ENCODE results near the gene TCAP. TPM values are rescaled to one million over a fixed set of nuclear protein-coding genes. Genes with fewer than 3 reads are reported as not detected.

TCAP gene, protein sequence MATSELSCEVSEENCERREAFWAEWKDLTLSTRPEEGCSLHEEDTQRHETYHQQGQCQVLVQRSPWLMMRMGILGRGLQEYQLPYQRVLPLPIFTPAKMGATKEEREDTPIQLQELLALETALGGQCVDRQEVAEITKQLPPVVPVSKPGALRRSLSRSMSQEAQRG
- total RNA-seq: under 1 TPM; 0.82 to 0.95 TPM

DNA sequence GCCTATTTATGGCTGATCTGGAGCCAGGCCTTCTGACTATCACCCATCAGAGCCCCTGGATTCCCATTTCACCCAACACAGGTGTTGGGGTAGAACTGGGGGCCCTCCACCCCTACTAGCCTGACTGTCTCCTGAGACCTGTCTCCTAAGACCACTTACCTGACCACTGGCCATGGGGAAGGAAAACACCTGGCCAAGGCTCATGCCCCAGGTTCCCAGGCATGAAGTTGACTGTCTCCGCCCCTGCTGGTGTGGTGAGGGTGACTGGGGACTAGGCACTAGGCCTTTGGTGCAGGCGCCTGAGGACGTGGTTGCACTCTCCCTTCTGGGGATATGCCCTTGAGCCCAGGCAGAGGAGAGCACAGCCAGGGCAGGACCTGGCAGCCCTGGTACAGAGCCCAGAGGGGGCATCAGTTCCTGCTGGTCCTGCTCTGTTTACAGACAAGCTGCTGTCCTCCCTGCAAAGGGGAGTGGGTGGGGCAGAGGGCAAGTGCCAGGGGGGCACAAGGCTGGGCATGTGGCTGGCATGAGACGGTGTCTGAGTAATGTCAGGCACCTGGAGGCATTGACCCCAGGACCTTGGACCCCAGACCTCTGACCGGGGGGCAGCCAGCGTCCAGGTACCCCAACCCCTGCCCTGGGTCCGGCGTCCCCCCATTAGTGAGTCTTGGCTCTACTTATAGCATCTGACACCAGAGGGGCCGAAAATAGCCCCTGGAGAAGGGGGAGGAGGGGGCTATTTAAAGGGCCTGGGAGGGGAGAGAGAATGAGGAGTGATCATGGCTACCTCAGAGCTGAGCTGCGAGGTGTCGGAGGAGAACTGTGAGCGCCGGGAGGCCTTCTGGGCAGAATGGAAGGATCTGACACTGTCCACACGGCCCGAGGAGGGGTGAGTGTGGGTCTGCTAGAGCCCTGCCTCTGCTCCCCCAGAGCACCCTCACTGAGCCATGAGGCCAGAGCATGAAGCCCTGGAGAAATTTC lies at the start of gene TCAP:
Gene TCAP (plus strand): TSS at position 769 of the 981 bp plus-strand sequence. CDS start 11 bp downstream, at position 780.
- H3K27ac Mint-ChIP-seq: no peak within 1 kb of the TSS
- no peaks in the 10 kb centered on the region for H3K9me3 Mint-ChIP-seq (ENCODE audit: low read depth)
- intact Hi-C loops (cut with DNase I, micrococcal nuclease): no loop called here
- POLR2A ChIA-PET: no interaction called here
- no peak for DNase-seq
- peaks cover 10% of the 10 kb centered on the region for H3K27me3 Mint-ChIP-seq
- H3K36me3 Mint-ChIP-seq (ENCODE audit: low read depth): peaks cover 10% of the 10 kb centered on the region
- no peak for ATAC-seq
- CTCF ChIA-PET: interaction anchor here (0.6 to 6.8 kb wide), 5 partner anchors 12 to 519 kb away, joined by 3 to 85 read pairs (median 4); no protein-coding TSS in a partner anchor
- peaks cover 9% of the 10 kb centered on the region for H3K4me1 Mint-ChIP-seq
- no peak within 1 kb of the TSS for H3K4me3 Mint-ChIP-seq

- Mint-ChIP-seq H3K36me3 (ENCODE audit: low read depth) (no peaks in the 10 kb centered on the region), H3K27me3 (peaks cover 7% of the 10 kb centered on the region), H3K4me3 (no peak overlapping the region), H3K4me1 (no peaks in the 10 kb centered on the region), H3K9me3 (ENCODE audit: low read depth) (no peaks in the 10 kb centered on the region), H3K27ac (no peak overlapping the region)
- intact Hi-C loops (cut with DNase I, micrococcal nuclease): no loop called here
- POLR2A ChIA-PET: no interaction called here
- CTCF ChIA-PET: interaction anchor here (0.9 to 1.5 kb wide), 2 partner anchors 8 to 10 kb away, joined by 3 to 8 read pairs; no protein-coding TSS in a partner anchor
- DNase-seq: no peak
- ATAC-seq: no peak
Observed at GRCh38 chr17:39615434-39615833, 49.7 kb upstream of the TCAP start.

- intact Hi-C loops (cut with DNase I, micrococcal nuclease): loop anchor here in 1 of 2 experiments (1.0 kb wide), 1 partner anchor 137 kb away; no protein-coding TSS in a partner anchor
- Mint-ChIP-seq H3K4me1 (peaks cover 4% of the 10 kb centered on the region), H3K9me3 (ENCODE audit: low read depth) (no peaks in the 10 kb centered on the region), H3K4me3 (peak overlapping the region; percentile 57), H3K27me3 (peaks cover 7% of the 10 kb centered on the region), H3K36me3 (ENCODE audit: low read depth) (no peaks in the 10 kb centered on the region), H3K27ac (no peak overlapping the region)
- CTCF ChIA-PET: interaction anchor here (0.7 to 10.2 kb wide), 2 partner anchors 18 to 445 kb away, joined by 3 to 181 read pairs; partner anchors contain the start of gene STARD3
- ATAC-seq: no peak
- no peak for DNase-seq
- POLR2A ChIA-PET: no interaction called here
Observed at GRCh38 chr17:39617100-39617445, 48.1 kb upstream of the TCAP start.

DNA sequence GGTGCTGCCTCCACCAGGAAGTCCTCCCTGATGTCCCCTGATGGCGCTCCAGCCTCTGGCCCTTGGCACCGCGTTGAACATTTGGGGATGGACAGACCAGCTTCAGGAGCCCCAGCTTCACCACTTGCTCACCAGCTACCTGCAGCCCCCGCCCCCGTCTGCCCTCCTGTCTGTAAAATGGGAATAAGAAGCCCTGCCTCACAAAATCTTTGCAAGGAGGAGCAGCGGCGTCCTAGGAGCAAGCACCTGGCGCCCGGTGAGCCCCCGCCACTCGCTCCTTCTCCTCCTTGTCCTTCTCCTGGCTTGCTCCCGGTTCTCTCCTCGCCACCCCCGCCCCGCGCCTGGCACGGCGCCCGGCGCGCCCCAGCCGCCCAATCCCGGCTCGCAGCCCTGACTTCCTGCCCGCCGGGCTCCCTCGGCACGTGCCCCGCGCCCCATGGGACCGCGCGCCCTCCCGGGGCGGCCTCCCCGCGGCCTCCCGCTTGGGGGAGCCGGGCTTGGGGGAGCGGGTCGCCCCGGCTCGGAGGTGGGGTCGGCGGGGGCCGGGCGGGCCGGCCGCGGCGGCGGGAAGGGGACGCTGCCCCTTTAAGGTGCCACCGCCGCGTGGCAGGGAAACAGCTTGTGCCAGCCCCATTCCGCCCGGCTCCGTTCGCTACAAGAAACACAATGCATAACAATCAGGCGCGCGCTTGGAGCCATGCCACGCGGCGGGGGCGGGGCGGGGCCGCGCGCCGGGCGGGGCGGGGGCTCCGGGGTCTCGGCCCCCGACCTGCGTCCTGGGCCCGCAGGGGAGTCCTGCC lies 47.5 kb upstream of the TCAP start:
- peaks cover 7% of the 10 kb centered on the region for H3K27me3 Mint-ChIP-seq
- peaks cover 10% of the 10 kb centered on the region for H3K4me1 Mint-ChIP-seq
- intact Hi-C loops (cut with DNase I, micrococcal nuclease): loop anchor here in 1 of 2 experiments (1.0 kb wide), 2 partner anchors 137 to 363 kb away; partner anchors contain the start of gene PSMD3

DNA sequence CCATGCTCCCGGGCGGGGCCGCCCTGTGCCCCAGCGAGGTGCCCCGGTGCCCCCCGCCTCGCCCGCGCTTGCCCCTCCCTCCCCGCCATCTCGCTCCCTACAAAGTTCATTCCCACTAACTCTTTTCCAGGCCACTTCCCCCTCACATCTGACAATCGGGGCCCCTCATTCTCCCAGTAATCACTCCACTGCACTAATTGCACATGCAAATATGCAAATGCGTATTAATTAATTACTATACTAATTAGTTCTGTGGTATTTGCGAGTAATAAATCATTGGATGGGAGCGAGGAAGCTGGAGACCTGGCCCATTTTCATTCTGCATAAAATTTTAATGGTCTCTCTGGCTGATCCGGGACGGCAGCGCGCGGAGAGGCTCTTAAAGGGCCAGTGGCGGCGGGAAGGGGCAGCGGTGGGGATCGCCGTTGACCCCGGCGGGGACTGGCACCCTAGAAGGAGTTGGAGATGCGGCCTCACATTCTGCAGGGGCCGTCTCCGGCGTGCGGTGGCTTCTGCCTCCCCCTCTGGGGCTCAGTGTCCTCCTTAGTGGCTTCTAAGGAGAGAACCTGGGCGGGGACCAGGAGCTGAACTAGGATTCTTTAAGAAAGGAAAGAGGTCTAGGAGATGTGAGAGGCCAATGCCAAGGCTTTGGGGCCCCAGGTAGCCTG lies 46.8 kb upstream of the TCAP start:
- ATAC-seq (no peak), DNase-seq (no peak)
- Mint-ChIP-seq H3K4me3 (peak overlapping the region; percentile 62), H3K36me3 (ENCODE audit: low read depth) (no peaks in the 10 kb centered on the region), H3K9me3 (ENCODE audit: low read depth) (no peaks in the 10 kb centered on the region), H3K4me1 (peaks cover 14% of the 10 kb centered on the region), H3K27ac (no peak overlapping the region), H3K27me3 (peaks cover 7% of the 10 kb centered on the region)
- intact Hi-C loops (cut with DNase I, micrococcal nuclease): loop anchor here in 1 of 2 experiments (1.0 kb wide), 1 partner anchor 362 kb away; the partner anchor contains the start of gene PSMD3
- CTCF ChIA-PET: interaction anchor here (0.6 to 10.2 kb wide), 8 partner anchors 10 to 418 kb away, joined by 3 to 181 read pairs (median 3); partner anchors contain the start of genes RPL19 and STARD3
- POLR2A ChIA-PET: no interaction called here

More for the DNA sequence above, 47.5 kb upstream of the TCAP start:
- peak; percentile 33 for ATAC-seq
- peak; percentile 69 for DNase-seq
- H3K36me3 Mint-ChIP-seq (ENCODE audit: low read depth): no peaks in the 10 kb centered on the region
- H3K9me3 Mint-ChIP-seq (ENCODE audit: low read depth): no peaks in the 10 kb centered on the region
- ChIA-PET POLR2A (no interaction called here), CTCF (interaction anchor here (0.7 to 10.2 kb wide), 3 partner anchors 17 to 444 kb away, joined by 3 to 181 read pairs (median 39); partner anchors contain the start of gene STARD3)
- peak overlapping the region; percentile 62 for H3K4me3 Mint-ChIP-seq
- no peak overlapping the region for H3K27ac Mint-ChIP-seq

- ATAC-seq (no peak), DNase-seq (no peak)
- Mint-ChIP-seq H3K4me3 (no peak overlapping the region), H3K9me3 (ENCODE audit: low read depth) (no peaks in the 10 kb centered on the region), H3K27me3 (peaks cover 7% of the 10 kb centered on the region), H3K36me3 (ENCODE audit: low read depth) (no peaks in the 10 kb centered on the region), H3K4me1 (peaks cover 18% of the 10 kb centered on the region), H3K27ac (no peak overlapping the region)
- POLR2A ChIA-PET: interaction anchor here (0.6 kb wide), 1 partner anchor 361 kb away, joined by 5 read pairs; the partner anchor contains the start of gene PSMD3
- CTCF ChIA-PET: interaction anchor here (0.5 to 10.2 kb wide), 13 partner anchors 9 to 419 kb away, joined by 3 to 181 read pairs (median 3); partner anchors contain the start of genes RPL19 and STARD3
- intact Hi-C loops (cut with DNase I, micrococcal nuclease): loop anchor here in 1 of 2 experiments (1.0 kb wide), 1 partner anchor 361 kb away; the partner anchor contains the start of gene PSMD3
Observed at GRCh38 chr17:39618956-39619785, 46.0 kb upstream of the TCAP start.

- Mint-ChIP-seq H3K9me3 (ENCODE audit: low read depth) (no peaks in the 10 kb centered on the region), H3K27ac (no peak overlapping the region), H3K4me3 (no peak overlapping the region), H3K27me3 (peaks cover 10% of the 10 kb centered on the region), H3K4me1 (peaks cover 18% of the 10 kb centered on the region), H3K36me3 (ENCODE audit: low read depth) (no peaks in the 10 kb centered on the region)
- DNase-seq: no peak
- ChIA-PET POLR2A (interaction anchor here (0.6 kb wide), 1 partner anchor 361 kb away, joined by 5 read pairs; the partner anchor contains the start of gene PSMD3), CTCF (interaction anchor here (0.5 to 10.2 kb wide), 9 partner anchors 8 to 380 kb away, joined by 3 to 181 read pairs (median 4); partner anchors contain the start of gene STARD3)
- no peak for ATAC-seq
- intact Hi-C loops (cut with DNase I, micrococcal nuclease): loop anchor here (5.0 to 10.0 kb wide), 3 partner anchors 243 to 415 kb away; partner anchors contain the start of genes IKZF3 (in 1 of the 2) and RPL19 (in 1 of the 2)
Observed at GRCh38 chr17:39619786-39620101, 45.4 kb upstream of the TCAP start.

GRCh38 chr17:39621523-39622379 lies 43.4 kb upstream of the TCAP start:
- Mint-ChIP-seq H3K4me1 (peaks cover 26% of the 10 kb centered on the region), H3K36me3 (ENCODE audit: low read depth) (no peaks in the 10 kb centered on the region), H3K27me3 (peaks cover 18% of the 10 kb centered on the region), H3K4me3 (peak overlapping the region; percentile 62), H3K27ac (peak overlapping the region; percentile 91), H3K9me3 (ENCODE audit: low read depth) (no peaks in the 10 kb centered on the region)
- ChIA-PET POLR2A (no interaction called here), CTCF (interaction anchor here (0.5 to 10.2 kb wide), 75 partner anchors 9 to 950 kb away, joined by 3 to 181 read pairs (median 4); partner anchors contain the start of genes CSF3, IKZF3, MIEN1 and NEUROD2)
- intact Hi-C loops (cut with DNase I, micrococcal nuclease): loop anchor here (1.0 to 10.0 kb wide), 12 partner anchors 16 to 417 kb away; partner anchors contain the start of genes IKZF3 (in 2 of the 2), PSMD3 (in 2 of the 2), STARD3 (in 2 of the 2) and MIEN1 (in 1 of the 2)
- peak; percentile 91 for DNase-seq
- ATAC-seq: peak; percentile 68

All from activated CD4-positive, alpha-beta T cell treated with anti-CD3 and anti-CD28 coated beads for 36 hours (primary cell).